OCI-M2 (cell line): Measurements from ENCODE around the gene NTSR2.

Source experiments
- DNase-seq: peaks from one replicate; lab custom pipeline; 2025; ENCODE audit not compliant: unreplicated experiment; lab: John Stamatoyannopoulos, UW

The NTSR2 gene, protein sequence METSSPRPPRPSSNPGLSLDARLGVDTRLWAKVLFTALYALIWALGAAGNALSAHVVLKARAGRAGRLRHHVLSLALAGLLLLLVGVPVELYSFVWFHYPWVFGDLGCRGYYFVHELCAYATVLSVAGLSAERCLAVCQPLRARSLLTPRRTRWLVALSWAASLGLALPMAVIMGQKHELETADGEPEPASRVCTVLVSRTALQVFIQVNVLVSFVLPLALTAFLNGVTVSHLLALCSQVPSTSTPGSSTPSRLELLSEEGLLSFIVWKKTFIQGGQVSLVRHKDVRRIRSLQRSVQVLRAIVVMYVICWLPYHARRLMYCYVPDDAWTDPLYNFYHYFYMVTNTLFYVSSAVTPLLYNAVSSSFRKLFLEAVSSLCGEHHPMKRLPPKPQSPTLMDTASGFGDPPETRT

DNA sequence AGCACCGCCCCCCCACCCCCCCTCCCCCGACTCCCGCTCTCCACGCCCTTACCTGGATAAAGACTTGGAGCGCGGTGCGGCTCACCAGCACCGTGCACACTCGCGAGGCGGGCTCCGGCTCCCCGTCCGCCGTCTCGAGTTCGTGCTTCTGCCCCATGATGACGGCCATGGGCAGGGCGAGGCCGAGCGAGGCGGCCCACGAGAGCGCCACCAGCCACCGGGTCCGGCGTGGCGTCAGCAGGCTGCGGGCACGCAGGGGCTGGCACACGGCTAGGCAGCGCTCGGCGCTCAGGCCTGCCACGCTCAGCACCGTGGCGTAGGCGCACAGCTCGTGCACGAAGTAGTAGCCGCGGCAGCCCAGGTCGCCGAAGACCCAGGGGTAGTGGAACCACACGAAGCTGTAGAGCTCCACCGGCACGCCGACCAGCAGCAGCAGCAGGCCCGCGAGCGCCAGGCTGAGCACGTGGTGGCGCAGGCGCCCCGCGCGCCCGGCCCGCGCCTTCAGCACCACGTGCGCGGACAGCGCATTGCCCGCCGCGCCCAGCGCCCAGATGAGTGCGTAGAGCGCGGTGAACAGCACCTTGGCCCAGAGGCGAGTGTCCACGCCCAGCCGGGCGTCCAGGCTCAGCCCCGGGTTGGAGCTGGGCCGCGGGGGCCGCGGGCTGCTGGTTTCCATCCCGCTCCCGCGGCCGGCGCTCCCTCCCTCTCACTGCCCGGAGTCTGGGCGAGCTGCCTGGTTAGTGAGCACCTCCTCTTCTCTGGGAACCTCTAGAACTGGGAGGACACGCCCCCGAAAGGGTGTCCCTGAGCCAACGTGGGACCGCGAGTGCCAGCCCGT lies at the start of gene NTSR2:
NTSR2 (minus strand) TSS at position 742 of the 838 bp plus-strand sequence; CDS start at position 676, 66 bp downstream.
- DNase-seq, result no peak

DNA sequence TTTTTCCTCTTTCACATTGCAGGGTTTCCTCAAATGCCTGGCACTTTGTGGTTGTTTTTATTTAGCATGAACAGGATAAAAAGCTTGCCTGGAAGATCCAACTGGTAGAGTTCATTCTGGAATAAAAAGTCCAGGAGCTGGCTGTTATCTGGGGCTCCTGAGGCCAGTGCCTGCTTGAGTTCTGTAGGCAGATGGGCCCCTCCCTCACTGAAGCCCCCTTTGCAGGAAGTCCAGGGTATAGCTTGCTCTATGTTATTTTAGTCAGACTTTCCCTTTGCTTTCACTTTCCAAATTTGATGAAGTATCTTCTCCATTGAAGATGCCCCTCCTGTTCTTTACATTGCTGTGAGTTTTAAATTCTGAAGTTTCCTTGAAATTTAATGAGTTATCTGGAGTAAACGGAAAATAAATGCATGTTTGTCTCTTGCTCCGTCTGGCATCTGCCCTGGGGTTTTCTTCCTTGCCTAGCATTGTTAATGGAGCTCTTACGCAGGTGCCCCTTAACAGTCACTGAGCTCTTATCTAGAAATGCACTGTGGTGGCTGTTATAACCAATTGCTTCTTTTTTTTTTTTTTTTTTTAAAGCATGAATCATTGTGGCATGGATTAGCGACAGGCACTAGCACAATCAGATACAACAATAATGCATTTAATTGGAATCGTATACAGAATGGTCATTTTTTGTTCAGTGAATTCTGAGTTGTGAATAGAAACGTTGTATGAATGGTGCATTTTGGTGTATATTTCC lies 49.4 kb upstream of the NTSR2 start:
- no peak for DNase-seq

DNA sequence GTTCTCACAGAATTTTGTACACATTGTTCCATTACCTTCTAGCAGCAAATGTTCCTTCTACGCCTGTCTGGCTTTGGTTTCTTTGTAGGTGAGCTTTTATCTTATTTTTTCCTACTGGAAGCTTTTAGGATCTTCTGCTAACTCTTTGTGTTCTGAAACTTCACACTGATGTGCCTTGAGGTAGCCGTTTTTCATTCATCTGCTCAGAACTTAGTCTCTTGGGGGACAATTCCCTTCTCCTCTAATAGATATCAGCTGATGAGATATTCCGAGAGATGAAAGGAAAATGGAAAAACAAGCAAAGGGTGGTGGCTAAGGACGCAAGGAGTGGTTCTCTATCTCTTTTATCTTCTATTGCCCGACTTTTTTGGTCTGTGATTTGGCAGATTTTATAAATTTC lies 48.6 kb upstream of the NTSR2 start:
- no peak for DNase-seq

DNA sequence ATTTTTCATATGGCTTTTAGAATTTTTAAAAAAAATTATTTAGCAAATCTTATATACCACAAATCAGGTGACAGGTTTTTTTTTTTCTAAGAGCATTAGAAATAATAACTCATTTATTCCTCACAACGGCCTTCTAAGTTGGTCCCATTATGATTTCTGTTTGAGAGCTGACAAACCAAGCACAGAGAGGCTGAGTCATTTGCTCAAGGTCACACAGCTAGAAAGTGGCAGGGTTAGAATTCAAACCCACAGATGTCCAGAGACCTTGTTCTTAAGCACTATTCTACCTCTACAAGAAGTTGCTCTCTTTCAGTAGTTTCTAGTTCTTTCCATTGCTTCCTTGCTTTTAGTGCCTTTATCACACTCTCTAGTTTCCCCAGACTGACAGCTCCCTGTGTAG lies 47.6 kb upstream of the NTSR2 start:
- DNase-seq, result no peak

DNA sequence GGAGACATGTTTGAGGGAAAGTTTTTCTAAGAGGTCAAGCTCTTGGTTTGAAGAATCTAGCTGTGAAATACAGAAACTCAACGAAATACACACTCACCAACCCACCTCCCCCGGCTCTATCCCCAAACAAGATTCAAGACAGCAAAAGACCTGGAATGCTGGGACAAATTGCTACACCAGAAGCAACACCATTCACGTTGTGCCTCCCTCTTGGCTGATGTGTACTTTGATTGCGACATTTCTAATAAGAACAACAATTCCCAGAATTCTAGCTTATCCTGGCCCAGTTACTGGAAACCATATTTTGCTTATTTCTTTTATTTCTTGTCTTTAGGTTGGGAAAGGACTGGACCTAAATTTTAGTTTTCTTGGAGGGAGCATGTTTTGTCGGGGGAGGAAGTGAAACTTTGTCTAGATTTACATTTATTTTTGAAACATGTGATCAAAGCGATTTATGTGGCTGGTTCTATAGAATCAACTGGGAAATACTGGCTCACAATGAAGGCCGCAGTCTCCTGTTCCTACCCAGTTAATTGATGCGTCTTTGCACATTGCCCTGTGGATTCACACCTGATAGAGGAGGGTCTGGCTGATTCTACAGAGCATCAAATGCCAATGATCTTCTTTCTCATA lies 46.8 kb upstream of the NTSR2 start:
- no peak for DNase-seq

DNA sequence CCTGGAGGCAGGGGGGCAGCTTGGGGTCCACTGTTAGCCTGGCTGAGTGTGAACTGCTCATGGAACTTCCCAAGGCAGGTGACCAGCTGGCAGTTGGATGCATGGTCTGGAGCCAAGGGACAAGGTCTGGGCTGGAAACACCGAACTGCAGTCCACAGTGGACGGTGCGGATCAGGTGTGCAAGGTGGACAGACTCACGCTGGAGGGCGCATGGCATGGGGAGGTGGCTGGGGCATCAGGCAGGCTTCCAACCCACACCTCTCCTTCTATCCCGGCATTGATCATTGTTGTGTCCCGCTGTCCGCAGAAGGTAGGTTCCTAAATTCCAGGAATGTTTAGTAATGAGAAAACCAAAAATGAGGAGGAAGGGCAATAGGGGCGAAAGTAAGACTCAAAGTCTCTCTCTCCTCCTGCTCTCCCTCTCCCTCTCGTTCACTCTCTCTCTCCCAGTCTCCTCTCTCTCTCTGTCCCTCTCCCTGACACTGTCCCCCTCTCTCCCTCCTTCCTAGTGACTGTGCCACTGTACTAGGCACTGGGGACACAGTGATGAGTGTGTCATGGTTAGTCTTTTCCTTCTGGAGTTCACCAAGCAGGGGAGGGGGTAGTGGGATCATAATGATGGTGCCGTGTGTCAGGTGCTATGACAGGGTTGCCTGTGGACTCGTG lies 46.1 kb upstream of the NTSR2 start:
- no peak for DNase-seq

DNA sequence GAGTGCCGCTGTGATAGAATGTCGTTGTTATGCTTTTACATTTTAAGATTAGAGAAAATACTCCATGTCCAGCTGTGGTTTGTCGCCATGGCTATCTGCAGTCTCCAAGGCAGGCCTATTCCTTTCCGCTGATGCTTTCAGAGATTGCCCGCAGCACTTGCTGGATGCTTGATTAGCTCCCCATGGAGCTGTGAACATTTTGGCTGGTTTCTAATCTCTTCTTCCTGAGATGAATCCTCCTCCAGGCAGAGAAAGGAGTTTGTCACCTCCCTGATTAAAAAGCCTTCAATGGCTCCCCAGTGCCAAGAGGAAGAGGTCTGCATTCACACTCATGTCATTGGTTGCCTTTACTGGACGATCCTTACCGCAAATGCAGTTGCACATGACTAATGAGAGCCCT lies 43.8 kb upstream of the NTSR2 start:
- DNase-seq, result no peak

DNA sequence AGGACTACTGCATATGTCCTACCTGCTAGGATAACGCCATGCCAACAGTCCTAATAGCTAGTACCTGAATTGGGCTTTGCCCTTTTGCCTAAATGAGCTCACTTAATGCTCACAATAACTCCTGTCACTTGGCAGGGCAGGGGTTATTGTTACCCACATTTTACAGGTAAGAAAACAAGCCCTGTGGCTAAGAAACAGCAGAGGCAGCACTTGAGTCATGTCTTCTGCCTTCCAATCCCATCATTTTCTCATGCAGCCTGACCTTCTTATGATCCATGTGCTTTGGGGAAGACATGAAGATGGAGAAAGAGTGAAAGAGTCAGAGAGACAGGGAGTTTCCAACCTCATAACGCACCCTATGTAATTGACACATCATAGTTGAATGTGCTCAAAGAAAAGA lies 42.9 kb upstream of the NTSR2 start:
- DNase-seq, result no peak

DNA sequence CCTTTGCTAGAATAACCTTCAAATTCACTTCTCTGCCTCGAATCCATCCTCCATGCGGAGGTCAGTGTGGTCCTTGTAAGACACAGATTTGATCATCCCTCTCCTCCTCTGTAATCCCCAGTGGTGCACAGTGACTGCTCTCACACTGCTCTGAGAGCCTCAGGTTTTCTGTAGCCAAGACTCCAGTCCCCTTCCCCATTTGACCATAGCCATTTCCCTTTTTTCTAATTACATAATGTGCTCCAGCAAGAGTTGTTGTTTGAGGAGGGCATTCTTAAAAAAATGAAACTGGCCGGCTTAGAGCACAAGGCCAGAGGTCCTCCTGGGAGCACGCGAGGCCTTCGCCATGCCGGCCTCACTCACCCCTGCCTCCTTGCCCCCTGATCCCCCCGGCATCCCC lies 41.8 kb upstream of the NTSR2 start:
- no peak for DNase-seq

DNA sequence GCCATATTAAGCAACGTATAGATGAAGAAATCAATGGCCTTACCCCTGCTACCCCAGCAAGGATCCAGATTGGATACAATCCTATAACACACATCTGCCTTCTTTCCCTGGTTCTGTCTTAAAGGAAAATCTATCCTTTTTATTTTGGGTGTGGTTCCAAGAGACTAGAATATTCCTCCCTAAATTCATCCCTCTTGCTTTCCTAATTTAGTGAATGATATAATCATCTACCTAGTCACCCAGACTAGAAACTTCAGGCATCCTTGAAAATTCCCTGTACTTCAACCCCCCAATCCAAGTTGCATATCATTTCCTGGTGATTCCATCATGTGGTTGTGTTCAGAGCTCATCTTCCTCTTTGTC lies 41.3 kb upstream of the NTSR2 start:
- DNase-seq, result no peak

DNA sequence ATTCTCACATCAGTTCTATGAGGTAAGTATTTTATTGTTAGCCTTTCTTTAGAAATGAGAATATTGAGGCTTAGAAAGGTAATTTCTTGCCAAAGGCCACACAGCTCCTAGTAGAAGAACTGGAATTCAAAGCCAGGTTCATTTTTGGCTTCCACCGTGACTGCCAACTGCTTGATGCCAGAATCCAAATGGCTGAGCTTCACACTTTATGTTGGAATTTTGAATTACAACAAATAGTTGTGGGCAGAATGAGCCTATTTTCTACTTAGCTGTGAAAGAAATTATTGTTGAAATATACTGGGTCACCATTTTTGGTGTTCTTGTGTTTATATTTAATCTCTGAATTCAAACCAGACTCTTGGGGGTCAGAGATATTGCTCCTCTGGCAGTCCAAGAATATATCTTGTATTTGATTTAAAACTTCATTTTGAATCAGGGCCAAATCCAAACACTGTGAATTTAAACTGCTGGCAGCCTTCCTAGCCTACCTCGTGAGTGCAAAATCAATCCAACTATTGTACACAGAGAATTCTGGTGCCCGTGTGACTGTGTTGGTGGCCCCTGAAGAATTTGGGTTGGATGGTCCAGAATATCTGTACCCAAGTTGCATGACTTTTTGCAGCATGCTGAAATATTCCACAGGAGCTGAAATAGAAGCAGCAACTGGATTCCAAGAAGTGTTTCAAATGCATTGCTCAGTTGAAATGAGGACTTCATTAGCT lies 40.8 kb upstream of the NTSR2 start:
- no peak for DNase-seq

DNA sequence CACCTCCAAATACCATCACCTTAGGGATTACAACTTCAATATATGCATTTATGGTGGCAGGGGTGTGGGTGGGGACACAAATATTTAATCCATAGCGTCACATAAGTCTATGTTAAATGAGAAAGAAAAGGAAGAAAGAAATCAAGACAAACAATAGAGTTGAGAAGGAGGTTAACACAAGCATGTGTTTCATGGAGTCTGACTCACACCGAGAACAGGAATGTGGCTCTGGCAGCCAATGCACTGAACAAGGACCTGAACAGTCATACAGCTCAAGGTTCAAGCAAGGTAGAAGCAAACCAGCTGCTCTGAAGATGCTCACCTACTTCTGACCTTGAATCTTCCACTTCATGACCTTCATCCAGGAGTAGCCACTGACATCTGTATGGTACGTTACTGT lies 40.2 kb upstream of the NTSR2 start:
- no peak for DNase-seq

DNA sequence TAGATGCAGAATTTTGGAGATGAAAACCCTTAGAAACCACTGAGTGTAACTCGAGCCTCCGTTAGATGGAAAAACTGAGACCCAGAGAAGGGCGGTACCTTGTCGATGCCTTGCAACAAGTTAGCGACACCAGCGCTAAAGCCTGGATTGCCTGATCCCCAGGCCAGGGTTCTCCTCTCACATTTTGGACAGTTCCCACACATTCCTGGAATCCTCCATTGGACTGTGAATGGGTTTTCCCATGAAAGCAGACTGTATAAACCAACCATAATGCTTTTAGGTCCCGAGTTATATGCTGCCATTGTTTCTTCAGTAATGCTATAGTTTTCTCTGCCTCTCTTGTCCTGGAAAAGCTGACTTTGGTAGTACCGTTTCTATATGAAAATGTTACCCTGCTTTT lies 39.3 kb upstream of the NTSR2 start:
- DNase-seq, result no peak

DNA sequence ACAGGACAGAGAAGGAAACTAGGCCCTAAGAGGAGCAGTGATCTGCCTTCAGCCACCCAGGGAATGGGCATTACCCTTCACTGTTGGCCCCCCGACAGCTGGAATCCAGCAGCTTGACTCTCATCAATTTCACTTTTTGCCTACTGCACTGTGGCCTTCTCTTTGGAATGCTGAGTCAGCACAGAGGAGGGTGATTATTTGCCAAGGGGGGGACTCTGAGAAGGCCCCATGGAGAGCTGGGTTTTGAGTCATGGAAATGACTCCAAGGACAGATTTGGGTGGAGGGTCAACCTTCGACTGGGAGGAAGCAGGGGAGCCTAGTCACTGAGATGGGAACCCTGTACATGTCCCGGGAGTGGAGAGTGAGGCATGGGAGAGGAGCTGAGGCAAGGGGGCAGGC lies 38.1 kb upstream of the NTSR2 start:
- no peak for DNase-seq

DNA sequence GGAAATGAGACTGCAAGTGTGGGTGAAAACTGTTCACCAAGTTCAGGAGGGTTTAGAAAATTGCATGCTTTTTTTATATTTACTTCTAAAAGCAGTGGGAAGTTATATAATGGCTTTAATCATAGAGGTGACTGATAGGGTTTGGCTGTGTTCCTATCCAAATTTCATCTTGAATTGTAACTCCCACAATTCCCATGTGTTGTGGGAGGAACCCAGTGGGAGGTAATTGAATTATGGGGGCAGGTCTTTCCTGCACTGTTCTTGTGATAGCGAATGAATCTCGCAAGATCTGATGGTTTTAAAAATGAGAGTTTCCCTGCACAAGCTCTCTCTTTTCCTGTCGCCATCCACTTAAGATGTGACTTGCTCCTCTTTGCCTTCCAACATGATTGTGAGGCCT lies 35.7 kb upstream of the NTSR2 start:
- no peak for DNase-seq

DNA sequence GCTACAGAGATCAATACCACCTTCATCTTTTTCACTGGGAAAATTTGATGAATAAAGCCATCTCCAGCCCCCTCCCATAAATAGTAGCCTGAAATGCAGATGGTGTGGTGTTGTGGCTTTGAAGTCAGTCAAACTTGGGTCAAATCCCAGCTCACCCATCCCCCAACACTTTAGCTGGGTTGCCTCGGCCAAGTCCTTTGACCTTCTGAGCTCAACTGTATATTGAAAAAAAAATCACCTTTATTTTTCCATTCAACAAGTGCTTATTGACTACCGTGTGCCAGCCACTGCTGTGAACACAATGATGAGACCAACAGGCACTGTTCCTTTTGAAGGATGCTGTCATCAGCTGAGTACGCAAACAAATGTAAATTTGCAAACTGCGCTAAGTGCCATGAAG lies 35.1 kb upstream of the NTSR2 start:
- DNase-seq, result no peak

DNA sequence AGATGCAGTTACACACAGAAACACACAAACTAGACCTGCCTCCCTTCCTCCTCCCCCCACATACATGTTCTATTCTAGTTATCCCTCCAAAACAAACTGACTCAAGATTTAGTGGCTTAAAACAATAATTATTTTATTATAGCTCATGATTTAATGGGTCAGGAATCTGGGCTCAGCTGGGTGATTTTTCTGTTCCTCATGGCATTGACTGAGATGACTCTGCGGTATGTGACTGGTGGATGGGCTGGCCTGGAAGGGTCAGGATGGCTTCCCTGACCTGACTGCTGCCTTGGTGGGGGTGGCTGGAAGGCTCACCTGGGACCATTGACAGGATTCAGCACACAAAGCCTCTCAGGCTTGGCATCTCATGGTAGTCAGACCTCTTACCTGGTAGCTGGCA lies 33.7 kb upstream of the NTSR2 start:
- DNase-seq, result no peak

DNA sequence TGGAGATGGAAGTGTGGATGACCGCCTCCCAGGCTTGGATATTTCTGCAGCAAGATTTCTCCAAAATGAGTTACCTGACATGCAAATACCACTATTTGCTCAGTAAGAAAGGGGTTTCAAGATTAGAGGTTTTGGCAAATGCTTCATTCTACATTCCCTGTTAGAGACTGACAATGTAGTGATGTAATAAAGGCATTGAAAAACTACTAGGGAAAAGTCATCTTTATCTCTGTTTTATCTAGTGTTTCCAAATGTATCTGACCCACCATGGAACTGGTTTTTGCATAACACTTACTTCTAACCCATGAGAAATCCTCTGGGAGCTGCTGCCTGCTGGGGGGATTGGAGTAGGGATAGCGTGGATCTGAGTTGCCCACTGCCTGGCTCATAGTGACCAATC lies 33.0 kb upstream of the NTSR2 start:
- DNase-seq, result no peak

DNA sequence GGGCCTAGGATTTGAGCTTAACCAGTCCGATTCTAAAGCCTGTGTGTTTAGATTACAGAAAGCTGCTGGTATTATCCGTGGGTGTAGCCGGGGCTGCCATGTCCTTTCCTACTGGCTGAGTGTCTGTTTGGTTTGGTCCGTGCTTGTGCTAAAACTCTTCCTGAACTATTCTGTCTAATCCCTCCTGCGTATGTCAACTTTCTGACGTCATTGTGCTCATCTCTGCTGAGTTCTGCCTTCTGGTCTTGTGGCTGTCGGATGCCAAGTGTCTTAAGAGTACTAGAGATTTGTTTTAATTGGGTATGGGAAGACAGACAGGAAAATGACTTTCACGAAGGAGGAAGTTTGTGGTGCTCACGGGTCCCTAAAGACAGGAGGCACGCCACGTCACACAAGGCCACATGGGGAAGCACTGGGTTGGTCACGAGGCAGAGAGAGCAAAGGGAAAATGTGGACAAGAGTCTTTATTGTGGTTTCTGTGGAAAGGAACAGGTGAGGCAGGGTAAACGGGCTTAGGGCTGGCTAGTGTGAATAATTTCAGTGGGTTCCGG lies 31.8 kb upstream of the NTSR2 start:
- DNase-seq, result no peak

DNA sequence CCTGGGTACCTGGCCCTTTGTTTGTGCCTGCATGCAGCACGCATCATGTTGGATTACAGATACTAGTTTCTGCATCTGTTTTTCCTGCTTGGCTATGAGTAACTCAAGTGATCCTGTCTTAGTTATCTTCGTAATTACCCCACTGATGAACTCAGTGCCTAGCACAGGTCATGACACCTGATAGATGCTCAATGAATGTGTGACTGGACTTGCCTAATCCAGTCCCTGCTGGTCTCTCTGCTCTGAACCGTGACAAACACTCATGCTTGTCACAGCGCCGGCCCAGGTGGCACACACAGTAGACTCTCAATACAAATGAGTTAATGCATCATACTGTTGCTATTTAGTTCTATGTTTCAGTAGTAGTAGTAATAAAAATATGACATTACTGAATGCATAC lies 31.2 kb upstream of the NTSR2 start:
- DNase-seq, result no peak
